K562 (cell line): Measurements from ENCODE around the gene TMED6. TPM values are rescaled to one million over a fixed set of nuclear protein-coding genes. Genes with fewer than 3 reads are reported as not detected.

Source experiments
- FOSL1 ChIP-seq: fragments of 200-800 bp; sonication (Bioruptor generic); conservative IDR thresholded peaks from 2 replicates; pipeline ENCODE4 v1.6.1; 2016; ENCODE audit warnings: missing genetic modification characterization, missing compliant biosample characterization
- GTF2E2 ChIP-seq: fragments of 200-800 bp; sonication (Bioruptor generic); IDR thresholded peaks from 2 replicates; pipeline ENCODE4 v1.6.1; 2016; ENCODE audit warnings: missing genetic modification characterization, missing compliant biosample characterization
- HDAC6 ChIP-seq: IDR thresholded peaks from 2 replicates; pipeline ENCODE4 v1.6.1; 2012; ENCODE audit warnings: low read depth, mild to moderate bottlenecking, control low read depth, inconsistent platforms, low read length, moderate library complexity
- HMGXB4 ChIP-seq: sonication (generic); formaldehyde crosslinking; IDR thresholded peaks from 2 replicates; pipeline ENCODE4 v1.8.1; 2023; ENCODE audit warnings: mild to moderate bottlenecking, missing genetic modification reagents
- KLF13 ChIP-seq: fragments of 450-650 bp; IDR thresholded peaks from 2 replicates; pipeline ENCODE4 v1.6.1; 2016; ENCODE audit warnings: missing genetic modification characterization, low read depth, mild to moderate bottlenecking, missing compliant biosample characterization, moderate library complexity, borderline replicate concordance
- KLF6 ChIP-seq: fragments of 250-450 bp; sonication (Bioruptor Pico); IDR thresholded peaks from 2 replicates; pipeline ENCODE4 v1.4.0; 2020; ENCODE audit warnings: mild to moderate bottlenecking, moderate library complexity, borderline replicate concordance
- MAFF ChIP-seq: IDR thresholded peaks from 2 replicates; pipeline ENCODE4 v1.6.1; 2012; ENCODE audit warnings: low read length, improper control_type of control experiment
- MAFK ChIP-seq: IDR thresholded peaks from 2 replicates; pipeline ENCODE4 v1.6.1; 2011; ENCODE audit warnings: low read length, improper control_type of control experiment
- MEF2A ChIP-seq: IDR thresholded peaks from 2 replicates; pipeline ENCODE4 v1.6.1; 2011; ENCODE audit warnings: low read depth, mild to moderate bottlenecking, low read length, moderate library complexity; ENCODE audit not compliant: control insufficient read depth
- NFATC3 ChIP-seq: fragments of 450-650 bp; IDR thresholded peaks from 2 replicates; pipeline ENCODE4 v1.6.1; 2017; ENCODE audit warnings: mild to moderate bottlenecking
- PTBP1 ChIP-seq: fragments of 200-400 bp; formaldehyde crosslinking; IDR thresholded peaks from 2 replicates; pipeline ENCODE4 v1.6.1; 2017; ENCODE audit warnings: low read depth, low read length
- PURB ChIP-seq: sonication (generic); formaldehyde crosslinking; IDR thresholded peaks from 2 replicates; pipeline ENCODE4 v1.9.0; 2021; ENCODE audit warnings: low read depth, mild to moderate bottlenecking, missing genetic modification reagents
- ZNF133 ChIP-seq: fragments of 250-450 bp; sonication (Bioruptor Pico); IDR thresholded peaks from 2 replicates; pipeline ENCODE4 v1.4.0; 2020; ENCODE audit warnings: mild to moderate bottlenecking
- ZNF217 ChIP-seq: sonication (generic); formaldehyde crosslinking; IDR thresholded peaks from 2 replicates; pipeline ENCODE4 v1.8.0; 2022; ENCODE audit warnings: mild to moderate bottlenecking, missing genetic modification reagents
- ZNF395 ChIP-seq: fragments of 200-800 bp; sonication (Bioruptor generic); IDR thresholded peaks from 2 replicates; pipeline ENCODE4 v1.6.1; 2017; ENCODE audit warnings: missing genetic modification characterization, missing compliant biosample characterization
- ZNF583 ChIP-seq: fragments of 250-450 bp; sonication (Bioruptor Pico); IDR thresholded peaks from 2 replicates; pipeline ENCODE4 v1.4.0; 2020
- ZNF695 ChIP-seq: fragments of 450-650 bp; formaldehyde crosslinking; IDR thresholded peaks from 2 replicates; pipeline ENCODE4 v1.4.0; 2020; ENCODE audit warnings: mild to moderate bottlenecking, moderate library complexity
- ZNF764 ChIP-seq: fragments of 250-450 bp; sonication (Bioruptor Pico); IDR thresholded peaks from 2 replicates; pipeline ENCODE4 v1.4.0; 2020; ENCODE audit warnings: low read depth, mild to moderate bottlenecking, moderate library complexity
- ZZZ3 ChIP-seq: fragments of 450-650 bp; IDR thresholded peaks from 2 replicates; pipeline ENCODE4 v1.6.1; 2016; ENCODE audit warnings: antibody characterized with exemption, mild to moderate bottlenecking, moderate library complexity
- polyA plus RNA-seq, 8 experiments: library from polyadenylated mRNA; depleted of rRNA in 4 of 8; stranded (reverse) in 5 of 8; unstranded in 3 of 8; fragments of >200 nt; fragmentation: Nextera tagmentation in 2 of 8; fragmentation: Illumina TruSeq in 1 of 8; extraction: Ambion mirVana in 2 of 8; extraction: Trizol in 1 of 8; gene quantifications; 2 replicates each; pipeline versions ENCODE4 v1.2.1 to v1.2.3, GENCODE V29; 2011 to 2014; ENCODE audit warnings: inconsistent platforms in 1 of 8, missing spikeins in 1 of 8
- total RNA-seq, 7 experiments: library from RNA; depleted of rRNA in 6 of 7; stranded (reverse); fragments of >200 nt in 6 of 7; fragmentation: Illumina TruSeq in 2 of 7; extraction: Trizol in 2 of 7; gene quantifications; 2 replicates each; pipeline versions ENCODE4 v1.2.1 to v1.2.3, GENCODE V29; 2011 to 2021; ENCODE audit warnings: low replicate concordance in 1 of 7
- TF ChIP-seq, protein P1 (sequence below): IDR thresholded peaks from 3 replicates; pipeline ENCODE4 v1.6.1; 2011; ENCODE audit warnings: borderline replicate concordance, mild to moderate bottlenecking, moderate library complexity; ENCODE audit not compliant: insufficient read length; ENCODE audit errors: extremely low read depth
- TF ChIP-seq, protein P2 (sequence below): fragments of 250-450 bp; sonication (Bioruptor Pico); IDR thresholded peaks from 2 replicates; pipeline ENCODE4 v1.4.0; 2020; ENCODE audit warnings: mild to moderate bottlenecking, moderate library complexity

TMED6 gene
- total and polyA plus RNA-seq, 9 of the 15 experiments (the other 6 are each of a cell fraction or from before 2014, with no cell fraction given): 0.14 to 0.45 (median 0.25) TPM; not detected in 2

DNA sequence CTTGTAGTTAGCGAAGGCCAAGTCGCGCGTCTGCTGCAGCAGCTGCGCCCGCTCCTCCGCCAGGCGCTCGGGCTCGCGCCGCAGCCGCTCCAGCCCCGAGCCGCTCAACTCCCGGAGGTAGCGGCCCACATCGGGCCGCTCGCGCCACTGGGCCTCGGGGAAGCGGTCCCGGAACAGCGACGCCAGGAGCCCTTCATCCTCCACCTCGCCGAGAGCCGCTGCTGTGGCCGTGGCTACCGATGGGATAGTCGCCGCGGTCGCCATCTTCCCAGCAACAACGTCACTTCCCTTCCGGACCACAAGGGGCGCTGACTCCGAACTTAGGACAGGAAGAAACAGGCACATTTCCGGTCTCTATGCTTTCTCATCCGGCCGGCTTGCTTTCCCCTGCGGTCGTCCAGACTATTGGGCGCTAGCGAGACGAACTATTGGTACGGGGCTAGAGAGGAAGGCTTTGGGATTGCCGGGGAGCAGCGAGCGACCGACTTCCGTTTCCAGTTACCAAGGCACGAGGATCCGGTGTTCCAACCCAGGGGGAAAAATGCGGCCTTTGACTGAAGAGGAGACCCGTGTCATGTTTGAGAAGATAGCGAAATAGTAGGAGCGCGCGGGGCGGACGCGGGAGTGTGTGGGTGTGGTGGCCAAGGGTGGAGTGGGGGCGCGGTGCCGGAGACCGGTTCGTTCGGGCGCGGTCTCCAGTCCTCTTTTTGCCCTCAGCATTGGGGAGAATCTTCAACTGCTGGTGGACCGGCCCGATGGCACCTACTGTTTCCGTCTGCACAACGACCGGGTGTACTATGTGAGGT, 12.1 kb downstream of the TMED6 start, which contains the start of the genes COG8 and NIP7 (continued):
- TF ChIP-seq ZNF395 (CRISPR knock-in tag): no peak
- TF ChIP-seq ZNF764: no peak
- no peak for TF ChIP-seq MEF2A
- TF ChIP-seq, protein P1, sequence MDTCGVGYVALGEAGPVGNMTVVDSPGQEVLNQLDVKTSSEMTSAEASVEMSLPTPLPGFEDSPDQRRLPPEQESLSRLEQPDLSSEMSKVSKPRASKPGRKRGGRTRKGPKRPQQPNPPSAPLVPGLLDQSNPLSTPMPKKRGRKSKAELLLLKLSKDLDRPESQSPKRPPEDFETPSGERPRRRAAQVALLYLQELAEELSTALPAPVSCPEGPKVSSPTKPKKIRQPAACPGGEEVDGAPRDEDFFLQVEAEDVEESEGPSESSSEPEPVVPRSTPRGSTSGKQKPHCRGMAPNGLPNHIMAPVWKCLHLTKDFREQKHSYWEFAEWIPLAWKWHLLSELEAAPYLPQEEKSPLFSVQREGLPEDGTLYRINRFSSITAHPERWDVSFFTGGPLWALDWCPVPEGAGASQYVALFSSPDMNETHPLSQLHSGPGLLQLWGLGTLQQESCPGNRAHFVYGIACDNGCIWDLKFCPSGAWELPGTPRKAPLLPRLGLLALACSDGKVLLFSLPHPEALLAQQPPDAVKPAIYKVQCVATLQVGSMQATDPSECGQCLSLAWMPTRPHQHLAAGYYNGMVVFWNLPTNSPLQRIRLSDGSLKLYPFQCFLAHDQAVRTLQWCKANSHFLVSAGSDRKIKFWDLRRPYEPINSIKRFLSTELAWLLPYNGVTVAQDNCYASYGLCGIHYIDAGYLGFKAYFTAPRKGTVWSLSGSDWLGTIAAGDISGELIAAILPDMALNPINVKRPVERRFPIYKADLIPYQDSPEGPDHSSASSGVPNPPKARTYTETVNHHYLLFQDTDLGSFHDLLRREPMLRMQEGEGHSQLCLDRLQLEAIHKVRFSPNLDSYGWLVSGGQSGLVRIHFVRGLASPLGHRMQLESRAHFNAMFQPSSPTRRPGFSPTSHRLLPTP: no peak
- 0 out of 2 replicates have a peak, but pooled peaks have one; percentile 3 for TF ChIP-seq MAFK
- TF ChIP-seq GTF2E2 (tag): peak; percentile 96
- TF ChIP-seq ZZZ3: peak; percentile 90
- peak; percentile 54 for TF ChIP-seq FOSL1 (tag)
- no peak for TF ChIP-seq HDAC6
- no peak for TF ChIP-seq NFATC3
- TF ChIP-seq KLF6: no peak
- no peak for TF ChIP-seq KLF13 (tag)
- no peak; the same call in 1 of the 2 replicates for TF ChIP-seq HMGXB4
- no peak for TF ChIP-seq PURB (CRISPR knock-in tag)
- TF ChIP-seq ZNF133 (CRISPR knock-in tag): no peak
- no peak for TF ChIP-seq ZNF583 (CRISPR knock-in tag)
- no peak for TF ChIP-seq PTBP1
- no peak for TF ChIP-seq ZNF217
- TF ChIP-seq MAFF: no peak
- TF ChIP-seq, protein P2, sequence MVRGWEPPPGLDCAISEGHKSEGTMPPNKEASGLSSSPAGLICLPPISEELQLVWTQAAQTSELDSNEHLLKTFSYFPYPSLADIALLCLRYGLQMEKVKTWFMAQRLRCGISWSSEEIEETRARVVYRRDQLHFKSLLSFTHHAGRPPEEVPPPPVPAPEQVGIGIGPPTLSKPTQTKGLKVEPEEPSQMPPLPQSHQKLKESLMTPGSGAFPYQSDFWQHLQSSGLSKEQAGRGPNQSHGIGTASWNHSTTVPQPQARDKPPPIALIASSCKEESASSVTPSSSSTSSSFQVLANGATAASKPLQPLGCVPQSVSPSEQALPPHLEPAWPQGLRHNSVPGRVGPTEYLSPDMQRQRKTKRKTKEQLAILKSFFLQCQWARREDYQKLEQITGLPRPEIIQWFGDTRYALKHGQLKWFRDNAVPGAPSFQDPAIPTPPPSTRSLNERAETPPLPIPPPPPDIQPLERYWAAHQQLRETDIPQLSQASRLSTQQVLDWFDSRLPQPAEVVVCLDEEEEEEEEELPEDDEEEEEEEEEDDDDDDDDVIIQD: no peak
- TF ChIP-seq ZNF695: no peak
